DND-41 (cell line): Measurements from ENCODE around the gene KIAA1328.

Experiments
- CTCF ChIP-seq: IDR thresholded peaks from 2 replicates; pipeline ENCODE4 v1.5.1; 2012; ENCODE audit warnings: borderline replicate concordance, low read length, moderate library complexity, mild to moderate bottlenecking; ENCODE audit not compliant: poor library complexity, severe bottlenecking; ENCODE audit errors: extremely low read depth
- EZH2 ChIP-seq: IDR thresholded peaks from 3 replicates; pipeline ENCODE4 v1.6.1; 2012; ENCODE audit warnings: borderline replicate concordance, low read depth, mild to moderate bottlenecking, moderate library complexity, low read length, inconsistent platforms; ENCODE audit not compliant: severe bottlenecking

GRCh38 chr18:36953047-36953446, 124.1 kb downstream of the KIAA1328 start:
- no peak for TF ChIP-seq CTCF
- no peak for TF ChIP-seq EZH2
